ENCODE measurements around the gene ABHD12B. TPM values are rescaled to one million over a fixed set of nuclear protein-coding genes. Genes with fewer than 3 reads are reported as not detected.
"Not testable (repeated sequence)": the region's sequence is repeated elsewhere in the genome, so short reads cannot be mapped to it uniquely, and the experiment has no call there.

Gene ABHD12B
- total and polyA plus RNA-seq, 2 of the 13 experiments (the other 11 are each of a cell fraction or from before 2014, with no cell fraction given), result not detected

GRCh38 chr14:50919524-50919923 lies 47.7 kb downstream of the ABHD12B start:
- H3K27me3 ChIP-seq (ENCODE audit: control insufficient read depth in 1 of 2, insufficient read depth in 2 of 2, low read length in 2 of 2); H3K4me3 ChIP-seq (replicated peaks in 1 of 3; ENCODE audit: insufficient read depth in 1 of 3, low read depth in 2 of 3, low read length in 3 of 3); H3K9ac ChIP-seq (ENCODE audit: insufficient read depth, low read depth, low read length); H4K20me1 ChIP-seq (ENCODE audit: insufficient read depth, low read length); H2AFZ ChIP-seq (ENCODE audit: low read length); ATAC-seq; H3K9me3 ChIP-seq (ENCODE audit: low read length); FAIRE-seq; in situ Hi-C loops (cut with HindIII; ENCODE audit: extremely low pct_ligation_motif_present, low pct_unique_long_range_greater_than_20kb); BruUV-seq (replicated peaks); H3K79me2 ChIP-seq (ENCODE audit: insufficient read depth, low read length); CTCF ChIA-PET (ENCODE audit: low intra/inter-chr PET ratio, low total read pairs); H3K27ac ChIP-seq (ENCODE audit: extremely low read length, insufficient read depth, low read length); POLR2A ChIA-PET; H3K4me2 ChIP-seq (ENCODE audit: low read depth, low read length); intact Hi-C loops (cut with micrococcal nuclease; ENCODE audit: unreplicated experiment): not testable (repeated sequence)
- TF ChIP-seq TEAD3 (CRISPR knock-in tag; optimal IDR thresholded peaks at IDR 0.05; ENCODE audit: borderline replicate concordance), result peak; percentile 35
- H3K36me3 ChIP-seq (replicated peaks in 1 of 2; ENCODE audit: control insufficient read depth in 1 of 2, insufficient read depth in 2 of 2, low read length in 2 of 2), result peaks cover 32 to 64% of the 10 kb centered on the region in 2 experiments
- H3K4me1 ChIP-seq (ENCODE audit: insufficient read depth, low read length), result peaks cover 35% of the 10 kb centered on the region
- DNase-seq (ENCODE audit: low spot score), result peak; percentile 31
- 72% methylated on average over 4 of the region's 5 CpGs for WGBS (ENCODE audit: low lambda C conversion rate)

GRCh38 chr14:50920482-50921230 lies 48.8 kb downstream of the ABHD12B start:
- H3K4me3 ChIP-seq (replicated peaks in 1 of 3; ENCODE audit: insufficient read depth in 1 of 3, low read depth in 2 of 3, low read length in 3 of 3), result peak overlapping the region in 1 of 3 experiments; percentile 6; a peak in 1 of 6 replicates
- FAIRE-seq, result peak; percentile 91
- peak; percentile 89 for ATAC-seq
- no peaks in the 10 kb centered on the region for H3K79me2 ChIP-seq (ENCODE audit: insufficient read depth, low read length)
- H3K36me3 ChIP-seq (replicated peaks in 1 of 2; ENCODE audit: control insufficient read depth in 1 of 2, insufficient read depth in 2 of 2, low read length in 2 of 2), result peaks cover 28 to 53% of the 10 kb centered on the region in 2 experiments
- ChIA-PET POLR2A (interaction anchor here (1.5 kb wide), 1 partner anchor 23 kb away, joined by 12 read pairs; the partner anchor contains the start of gene PYGL), CTCF (ENCODE audit: low intra/inter-chr PET ratio, low total read pairs) (no interaction called here)
- peaks cover 46% of the 10 kb centered on the region for H3K4me1 ChIP-seq (ENCODE audit: insufficient read depth, low read length)
- no TSS peak for BruUV-seq (replicated peaks)
- H3K27ac ChIP-seq (ENCODE audit: extremely low read length, insufficient read depth, low read length), result peak overlapping the region; percentile 66
- in situ Hi-C loops (cut with HindIII; ENCODE audit: extremely low pct_ligation_motif_present, low pct_unique_long_range_greater_than_20kb) (no loop called here), intact Hi-C loops (cut with micrococcal nuclease; ENCODE audit: unreplicated experiment) (loop anchor here (1.0 to 2.0 kb wide), 2 partner anchors 14 to 45 kb away; no protein-coding TSS in a partner anchor)
- no peaks in the 10 kb centered on the region for H4K20me1 ChIP-seq (ENCODE audit: insufficient read depth, low read length)
- no peaks in the 10 kb centered on the region for H3K9me3 ChIP-seq (ENCODE audit: low read length)
- peak; percentile 90 for DNase-seq (ENCODE audit: low spot score)
- H3K27me3 ChIP-seq (ENCODE audit: control insufficient read depth in 1 of 2, insufficient read depth in 2 of 2, low read length in 2 of 2), result no peaks in the 10 kb centered on the region
- 42% methylated on average over 9 of the region's 9 CpGs for WGBS (ENCODE audit: low lambda C conversion rate)
- H2AFZ ChIP-seq (ENCODE audit: low read length), result no peak overlapping the region
- peak overlapping the region; percentile 32 for H3K4me2 ChIP-seq (ENCODE audit: low read depth, low read length)
- peak overlapping the region; percentile 35 for H3K9ac ChIP-seq (ENCODE audit: insufficient read depth, low read depth, low read length)
- TF ChIP-seq ZFP91 (CRISPR knock-in tag; IDR thresholded peaks at IDR 0.05; ENCODE audit: borderline replicate concordance) (no peak), PRMT3 (CRISPR knock-in tag; IDR thresholded peaks at IDR 0.05; ENCODE audit: borderline replicate concordance, low read depth) (no peak), FOXP4 (CRISPR knock-in tag; IDR thresholded peaks at IDR 0.05) (0 out of 2 replicates have a peak, but pooled peaks have one; percentile 21), DBP (CRISPR knock-in tag; IDR thresholded peaks at IDR 0.05; ENCODE audit: not compliant biosample characterization) (no peak), EEA1 (CRISPR knock-in tag; IDR thresholded peaks at IDR 0.05; ENCODE audit: borderline replicate concordance) (no peak), THAP11 (CRISPR knock-in tag; IDR thresholded peaks at IDR 0.05) (no peak), IRX3 (CRISPR knock-in tag; IDR thresholded peaks at IDR 0.05; ENCODE audit: borderline replicate concordance, low read depth) (no peak), ZNF234 (CRISPR knock-in tag; conservative IDR thresholded peaks at IDR 0.05) (no peak), ASH2L (IDR thresholded peaks at IDR 0.05; ENCODE audit: insufficient read length, low read depth, low read length) (peak; percentile 38), EHMT2 (IDR thresholded peaks at IDR 0.05; ENCODE audit: borderline replicate concordance, low read depth, low read length) (peak; percentile 28; the same call in 1 of the 2 replicates), ZNF883 (CRISPR knock-in tag; IDR thresholded peaks at IDR 0.05; ENCODE audit: not compliant biosample characterization) (no peak)
